Hepatocyte (in vitro differentiated cells): Measurements from ENCODE around the gene VPS37C. TPM values are rescaled to one million over a fixed set of nuclear protein-coding genes. Genes with fewer than 3 reads are reported as not detected.

Source experiments
- DNase-seq: peaks from one replicate; pipeline ENCODE4 v3.0.0-alpha.2; 2016; ENCODE audit warnings: low spot score
- H2AFZ ChIP-seq: fragments of 200-600 bp; sonication (generic); 2 replicates; pipeline ENCODE4 v1.6.0; 2016; ENCODE audit warnings: antibody characterized with exemption, mild to moderate bottlenecking
- H3K27ac ChIP-seq: fragments of 200-600 bp; sonication (generic); 2 replicates; pipeline ENCODE4 v1.5.1; 2016; ENCODE audit warnings: mild to moderate bottlenecking
- H3K27me3 ChIP-seq: fragments of 200-600 bp; sonication (generic); 2 replicates; pipeline ENCODE4 v1.6.1; 2016
- H3K36me3 ChIP-seq: fragments of 200-600 bp; sonication (generic); replicated peaks from 2 replicates; pipeline ENCODE4 v1.5.1; 2016; ENCODE audit warnings: low read depth; ENCODE audit not compliant: insufficient read depth
- H3K4me1 ChIP-seq: fragments of 200-600 bp; sonication (generic); 2 replicates; pipeline ENCODE4 v1.5.1; 2016; ENCODE audit warnings: mild to moderate bottlenecking, moderate library complexity; ENCODE audit not compliant: insufficient read depth
- H3K4me2 ChIP-seq: fragments of 200-600 bp; sonication (generic); 2 replicates; pipeline ENCODE4 v1.6.0; 2016
- H3K4me3 ChIP-seq: fragments of 200-600 bp; sonication (generic); 2 replicates; pipeline ENCODE4 v1.5.1; 2016; ENCODE audit warnings: mild to moderate bottlenecking
- H3K79me2 ChIP-seq: fragments of 200-600 bp; sonication (generic); 2 replicates; pipeline ENCODE4 v1.6.0; 2017; ENCODE audit warnings: mild to moderate bottlenecking
- H3K9me2 ChIP-seq: fragments of 200-600 bp; sonication (generic); replicated peaks from 2 replicates; pipeline ENCODE4 v1.6.0; 2017; ENCODE audit warnings: mild to moderate bottlenecking; ENCODE audit not compliant: insufficient read depth
- H3K9me3 ChIP-seq: fragments of 200-600 bp; sonication (generic); 2 replicates; pipeline ENCODE4 v1.5.1; 2016; ENCODE audit warnings: low read depth, mild to moderate bottlenecking
- H4K20me1 ChIP-seq: fragments of 200-600 bp; sonication (generic); 2 replicates; pipeline ENCODE4 v1.6.0; 2016; ENCODE audit warnings: mild to moderate bottlenecking; ENCODE audit not compliant: insufficient read depth, poor library complexity, severe bottlenecking
- CTCF ChIP-seq: fragments of 200-600 bp; sonication (generic); IDR thresholded peaks from 2 replicates; pipeline ENCODE4 v1.5.1; 2016; ENCODE audit warnings: antibody characterized with exemption, mild to moderate bottlenecking; ENCODE audit not compliant: poor library complexity
- EZH2 ChIP-seq: fragments of 200-600 bp; sonication (generic); IDR thresholded peaks from 2 replicates; pipeline ENCODE4 v1.6.1; 2016; ENCODE audit warnings: antibody characterized with exemption, mild to moderate bottlenecking, borderline replicate concordance
- EZH2phosphoT487 ChIP-seq: fragments of 200-600 bp; sonication (generic); IDR thresholded peaks from one replicate; pipeline ENCODE4 v1.6.1; 2018; ENCODE audit warnings: antibody characterized with exemption, mild to moderate bottlenecking, low read depth, moderate library complexity; ENCODE audit not compliant: unreplicated experiment, severe bottlenecking
- WGBS: methylation state at CpG from one replicate; pipeline ENCODE4 v1.1.6; 2016; ENCODE audit warnings: low lambda C conversion rate; ENCODE audit errors: missing lambda C conversion rate; 5-methylcytosine and 5-hydroxymethylcytosine counted together
- polyA plus RNA-seq: library from polyadenylated mRNA; unstranded; fragments of >200 nt; fragmentation: Nextera tagmentation; extraction: Ambion mirVana; gene quantifications from 2 replicates; pipeline ENCODE4 v1.2.1, GENCODE V29; 2016
- total RNA-seq: library from RNA; depleted of rRNA; stranded (reverse); fragments of >200 nt; gene quantifications from 2 replicates; pipeline ENCODE4 v1.2.3, GENCODE V29; 2014

VPS37C gene
- total and polyA plus RNA-seq, 2 experiments from 2014 or later, result 17.0 to 26.6 TPM

- Histone ChIP-seq H4K20me1 (peaks cover 23% of the 10 kb centered on the region), H3K79me2 (peaks cover 87% of the 10 kb centered on the region)
- WGBS, result 93% methylated on average over 10 of the region's 10 CpGs
Observed at GRCh38 chr11:61147271-61147670, 14.0 kb downstream of the VPS37C start.

GRCh38 chr11:61146416-61146815 is 14.8 kb downstream of the VPS37C start:
- 88% methylated on average over 9 of the region's 9 CpGs for WGBS
- Histone ChIP-seq H3K36me3 (no peaks in the 10 kb centered on the region), H3K27ac (no peak overlapping the region), H3K9me3 (no peaks in the 10 kb centered on the region), H3K79me2 (peaks cover 89% of the 10 kb centered on the region), H4K20me1 (peaks cover 23% of the 10 kb centered on the region), H3K4me3 (no peak overlapping the region), H3K27me3 (no peaks in the 10 kb centered on the region), H2AFZ (no peak overlapping the region), H3K4me1 (peaks cover 37% of the 10 kb centered on the region), H3K9me2 (no peaks in the 10 kb centered on the region), H3K4me2 (no peak overlapping the region)
- DNase-seq, result no peak
- TF ChIP-seq EZH2phosphoT487, result no peak
- no peak for TF ChIP-seq EZH2
- no peak for TF ChIP-seq CTCF

More at GRCh38 chr11:61147271-61147670, 14.0 kb downstream of the VPS37C start:
- DNase-seq, result no peak
- no peak overlapping the region for H3K4me2 ChIP-seq
- no peak overlapping the region for H3K27ac ChIP-seq
- H3K9me3 ChIP-seq, result no peaks in the 10 kb centered on the region
- H2AFZ ChIP-seq, result no peak overlapping the region
- H3K4me1 ChIP-seq, result peaks cover 45% of the 10 kb centered on the region
- TF ChIP-seq CTCF (no peak), EZH2 (no peak), EZH2phosphoT487 (no peak)
- no peak overlapping the region for H3K4me3 ChIP-seq
- H3K36me3 ChIP-seq, result no peaks in the 10 kb centered on the region
- no peaks in the 10 kb centered on the region for H3K9me2 ChIP-seq
- H3K27me3 ChIP-seq, result no peaks in the 10 kb centered on the region

GRCh38 chr11:61145228-61146005 is 15.8 kb downstream of the VPS37C start:
- H3K4me1 ChIP-seq, result peaks cover 27% of the 10 kb centered on the region
- WGBS, result 91% methylated on average over 17 of the region's 17 CpGs
- no peak for TF ChIP-seq EZH2
- TF ChIP-seq CTCF, result no peak
- no peak for TF ChIP-seq EZH2phosphoT487

More at GRCh38 chr11:61145228-61146005, 15.8 kb downstream of the VPS37C start:
- DNase-seq, result no peak
- Histone ChIP-seq H3K27ac (no peak overlapping the region), H3K79me2 (peaks cover 92% of the 10 kb centered on the region), H2AFZ (no peak overlapping the region), H3K4me3 (no peak overlapping the region), H3K36me3 (no peaks in the 10 kb centered on the region), H4K20me1 (peaks cover 17% of the 10 kb centered on the region), H3K9me3 (no peaks in the 10 kb centered on the region), H3K9me2 (no peaks in the 10 kb centered on the region), H3K27me3 (no peaks in the 10 kb centered on the region), H3K4me2 (no peak overlapping the region)
